BLaER1 (cell line): Measurements from ENCODE around the gene CCDC120.

ENCODE experiments used
- H3K27ac ChIP-seq: shearing (Covaris generic); formaldehyde crosslinking; 2 replicates; pipeline ENCODE4 v1.8.1; 2022
- H3K27me3 ChIP-seq: shearing (Covaris generic); formaldehyde crosslinking; 2 replicates; pipeline ENCODE4 v1.8.1; 2022
- H3K36me3 ChIP-seq: shearing (Covaris generic); formaldehyde crosslinking; 2 replicates; pipeline ENCODE4 v1.8.1; 2022
- H3K4me1 ChIP-seq: shearing (Covaris generic); formaldehyde crosslinking; 2 replicates; pipeline ENCODE4 v1.8.1; 2022
- H3K4me2 ChIP-seq: shearing (Covaris generic); formaldehyde crosslinking; 2 replicates; pipeline ENCODE4 v1.8.1; 2022
- H3K4me3 ChIP-seq: shearing (Covaris generic); formaldehyde crosslinking; 2 replicates; pipeline ENCODE4 v1.8.1; 2022
- H3K9ac ChIP-seq: shearing (Covaris generic); formaldehyde crosslinking; 2 replicates; pipeline ENCODE4 v1.8.1; 2022
- H3K9me3 ChIP-seq: shearing (Covaris generic); formaldehyde crosslinking; 2 replicates; pipeline ENCODE4 v1.8.1; 2022
- H4K20me1 ChIP-seq: shearing (Covaris generic); formaldehyde crosslinking; 2 replicates; pipeline ENCODE4 v1.8.1; 2022
- Cebpa-rat ChIP-seq: shearing (Covaris generic); IDR thresholded peaks from 2 replicates; pipeline ENCODE4 v1.8.1; 2022

Gene CCDC120

DNA sequence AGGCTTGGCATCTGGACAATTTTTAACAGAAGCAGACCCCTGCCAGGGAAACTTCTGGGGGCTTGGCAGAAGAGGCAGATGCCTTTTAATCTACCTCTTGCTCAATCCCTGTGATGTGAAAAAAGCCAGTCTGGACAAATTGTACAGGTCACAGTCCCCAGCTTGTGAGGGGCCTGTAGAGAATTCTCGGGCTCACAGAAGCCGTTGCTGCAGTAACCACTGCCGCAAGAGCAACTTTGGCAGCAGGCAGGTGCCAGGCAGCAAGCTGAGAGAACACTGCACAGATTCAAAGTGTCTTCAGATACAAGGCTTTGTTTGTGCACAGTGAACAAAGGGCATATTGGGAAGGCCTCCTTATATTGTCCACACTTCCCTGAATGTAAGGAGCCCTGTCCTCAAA is 53.0 kb downstream of the CCDC120 start:
- no peak for TF ChIP-seq Cebpa-rat
- no peak overlapping the region for H3K4me3 ChIP-seq
- no peaks in the 10 kb centered on the region for H3K4me1 ChIP-seq
- H3K4me2 ChIP-seq, result no peak overlapping the region
- H3K9ac ChIP-seq, result no peak overlapping the region
- no peaks in the 10 kb centered on the region for H3K9me3 ChIP-seq
- no peak overlapping the region for H3K27ac ChIP-seq
- peaks cover 40% of the 10 kb centered on the region for H3K27me3 ChIP-seq
- H3K36me3 ChIP-seq, result peaks cover 67% of the 10 kb centered on the region
- peaks cover 5% of the 10 kb centered on the region; the same call in 1 of the 2 replicates for H4K20me1 ChIP-seq

DNA sequence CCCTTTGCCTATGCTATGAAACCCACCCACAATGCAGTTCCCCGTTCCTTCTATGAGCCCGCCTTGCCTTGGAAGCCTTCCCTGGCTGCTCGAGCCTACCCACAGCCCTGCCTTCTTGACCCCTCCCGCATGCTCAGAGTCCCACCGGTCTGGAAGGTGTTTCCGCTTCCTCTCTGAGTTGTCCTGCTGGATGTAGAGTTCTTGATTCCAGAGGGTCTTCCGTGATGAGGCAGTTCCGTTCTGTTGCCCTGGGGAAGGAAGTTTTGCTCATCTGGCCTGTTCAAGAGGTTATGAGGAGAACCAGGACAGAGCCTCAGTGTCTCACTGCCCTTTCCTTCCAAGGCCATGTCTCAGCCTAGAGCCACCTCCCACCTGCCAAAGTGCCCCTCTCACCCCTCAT is 57.3 kb downstream of the CCDC120 start:
- H3K9me3 ChIP-seq, result no peaks in the 10 kb centered on the region
- H3K27ac ChIP-seq, result no peak overlapping the region
- H3K4me1 ChIP-seq, result no peaks in the 10 kb centered on the region
- peaks cover 5% of the 10 kb centered on the region; the same call in 1 of the 2 replicates for H4K20me1 ChIP-seq
- H3K36me3 ChIP-seq, result peaks cover 79% of the 10 kb centered on the region
- H3K27me3 ChIP-seq, result peaks cover 36% of the 10 kb centered on the region
- no peak for TF ChIP-seq Cebpa-rat
- no peak overlapping the region for H3K4me2 ChIP-seq
- H3K4me3 ChIP-seq, result no peak overlapping the region
- no peak overlapping the region for H3K9ac ChIP-seq

DNA sequence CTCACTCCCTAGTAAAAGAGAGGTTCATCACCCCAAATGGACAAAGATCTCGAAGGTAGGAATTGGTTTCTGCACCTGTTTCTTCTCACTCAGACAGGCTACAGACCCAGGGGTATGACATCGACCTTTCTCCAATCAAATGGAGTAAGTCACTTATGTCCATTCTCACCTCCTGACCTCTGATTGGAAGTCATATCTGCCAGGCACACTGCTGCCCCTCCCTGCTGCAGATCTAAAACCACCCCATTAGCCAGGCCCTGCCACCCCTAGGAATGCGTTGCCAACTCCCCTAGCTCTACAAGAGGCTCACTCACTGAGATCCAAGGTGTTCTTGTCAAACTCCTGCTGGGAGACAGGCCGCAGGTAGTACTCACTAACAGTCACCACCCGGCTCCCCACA is 57.9 kb downstream of the CCDC120 start:
- H3K4me2 ChIP-seq, result no peak overlapping the region
- peaks cover 81% of the 10 kb centered on the region for H3K36me3 ChIP-seq
- H3K9me3 ChIP-seq, result no peaks in the 10 kb centered on the region
- no peak overlapping the region for H3K9ac ChIP-seq
- peaks cover 37% of the 10 kb centered on the region for H3K27me3 ChIP-seq
- TF ChIP-seq Cebpa-rat, result no peak
- H3K4me3 ChIP-seq, result no peak overlapping the region
- H3K27ac ChIP-seq, result no peak overlapping the region
- peaks cover 3% of the 10 kb centered on the region; the same call in 1 of the 2 replicates for H4K20me1 ChIP-seq
- no peaks in the 10 kb centered on the region for H3K4me1 ChIP-seq

GRCh38 chrX:49117581-49117980 is 58.8 kb downstream of the CCDC120 start:
- Histone ChIP-seq H3K4me3 (no peak overlapping the region), H3K4me1 (0 out of 2 replicates have a peak, but pooled peaks cover 6% of the 10 kb centered on the region), H3K36me3 (peaks cover 78% of the 10 kb centered on the region), H3K9me3 (no peaks in the 10 kb centered on the region), H3K4me2 (no peak overlapping the region), H3K27me3 (peaks cover 33% of the 10 kb centered on the region), H4K20me1 (peaks cover 2% of the 10 kb centered on the region; the same call in 1 of the 2 replicates), H3K9ac (no peak overlapping the region), H3K27ac (no peak overlapping the region)
- no peak for TF ChIP-seq Cebpa-rat
